HepG2 (cell line): Measurements from ENCODE around the gene SPRR4. TPM values are rescaled to one million over a fixed set of nuclear protein-coding genes. Genes with fewer than 3 reads are reported as not detected.

Source experiments
- ATAC-seq: fragments of 200-7000 bp; cut with Tn5 transposase; 3 replicates; pipeline ENCODE4 v1.9.1; 2020; ENCODE audit warnings: mild to moderate bottlenecking, moderate library complexity
- BruUV-seq: library from RNA; stranded (reverse); fragments of 400-500 nt; replicated peaks from 2 replicates; lab custom pipeline; 2021; lab: Mats Ljungman, UMichigan
- CTCF ChIA-PET: fragments of 300-600 bp; formaldehyde crosslinking; extraction: SDS; loops from one replicate; lab custom pipeline; 2021; ENCODE audit warnings: low total read pairs, inconsistent platforms, low intra/inter-chr PET ratio; lab: Yijun Ruan, JAX
- POLR2A ChIA-PET: fragments of 350-600 bp; sonication (Branson Sonifier 250); formaldehyde crosslinking; loops from one replicate; lab custom pipeline; 2020; ENCODE audit warnings: antibody characterized with exemption, inconsistent platforms; lab: Yijun Ruan, JAX
- DNase-seq: peaks from one replicate; pipeline ENCODE4 v3.0.0-alpha.2; 2015; ENCODE audit warnings: low spot score
- FAIRE-seq: peaks from 3 replicates; lab custom pipeline; 2011; peaks lifted over from hg19 to GRCh38; lab: Jason Lieb, UNC
- H2AFZ ChIP-seq: one replicate; pipeline ENCODE4 v1.6.1; 2011; ENCODE audit warnings: low read length, inconsistent platforms
- H3K27ac ChIP-seq: fragments of 300-600 bp; 3 replicates; pipeline ENCODE4 v1.8.0; 2011; ENCODE audit warnings: mixed run types, mild to moderate bottlenecking, mixed read lengths, low read length, inconsistent platforms; ENCODE audit not compliant: insufficient read depth; ENCODE audit errors: extremely low read length
- H3K27me3 ChIP-seq, 2 experiments: fragments of 200-600 bp in 1 of 2; 2 replicates in 1 of 2; 3 replicates in 1 of 2; pipeline versions ENCODE4 v1.6.0 to v1.8.0; 2011; ENCODE audit warnings: low read length in 2 of 2, mild to moderate bottlenecking in 2 of 2, moderate library complexity in 2 of 2, inconsistent platforms in 1 of 2; ENCODE audit not compliant: insufficient read depth in 2 of 2, control insufficient read depth in 1 of 2
- H3K36me3 ChIP-seq, 2 experiments: fragments of 200-600 bp in 1 of 2; replicated peaks in 1 of 2; 2 replicates in 1 of 2; 3 replicates in 1 of 2; pipeline versions ENCODE4 v1.5.1 to v1.8.0; 2011; ENCODE audit warnings: low read length in 2 of 2, inconsistent platforms in 1 of 2; ENCODE audit not compliant: insufficient read depth in 2 of 2, control insufficient read depth in 1 of 2
- H3K4me1 ChIP-seq: 2 replicates; pipeline ENCODE4 v1.5.1; 2012; ENCODE audit warnings: low read length, inconsistent platforms; ENCODE audit not compliant: insufficient read depth
- H3K4me2 ChIP-seq: 2 replicates; pipeline ENCODE4 v1.6.0; 2011; ENCODE audit warnings: low read depth, low read length, inconsistent platforms
- H3K4me3 ChIP-seq, 3 experiments: fragments of 200-600 bp in 1 of 3; sonication (generic), shearing (Covaris generic) in 1 of 3; replicated peaks in 1 of 3; 2 replicates each; pipeline ENCODE4 v1.5.1; 2011 to 2016; ENCODE audit warnings: low read length in 3 of 3, inconsistent platforms in 2 of 3, low read depth in 2 of 3, mild to moderate bottlenecking in 2 of 3, control low read depth in 1 of 3, mixed read lengths in 1 of 3; ENCODE audit not compliant: insufficient read depth in 1 of 3
- H3K79me2 ChIP-seq: one replicate; pipeline ENCODE4 v1.6.1; 2011; ENCODE audit warnings: low read length, inconsistent platforms; ENCODE audit not compliant: insufficient read depth
- H3K9ac ChIP-seq: 2 replicates; pipeline ENCODE4 v1.6.0; 2011; ENCODE audit warnings: mild to moderate bottlenecking, low read depth, low read length, inconsistent platforms; ENCODE audit not compliant: insufficient read depth
- H3K9me3 ChIP-seq: 2 replicates; pipeline ENCODE4 v1.5.1; 2012; ENCODE audit warnings: mild to moderate bottlenecking, low read length
- H4K20me1 ChIP-seq: 2 replicates; pipeline ENCODE4 v1.6.0; 2011; ENCODE audit warnings: inconsistent platforms, mild to moderate bottlenecking, low read length, moderate library complexity; ENCODE audit not compliant: insufficient read depth
- MEIS2 ChIP-seq: sonication (generic); formaldehyde crosslinking; IDR thresholded peaks from 2 replicates; pipeline ENCODE4 v1.9.0; 2021; ENCODE audit warnings: mild to moderate bottlenecking, missing genetic modification reagents
- MLX ChIP-seq: IDR thresholded peaks from 2 replicates; pipeline ENCODE4 v1.6.1; 2016
- MXD1 ChIP-seq: sonication (generic); formaldehyde crosslinking; IDR thresholded peaks from 2 replicates; pipeline ENCODE4 v1.4.0; 2020; ENCODE audit warnings: mild to moderate bottlenecking, missing genetic modification reagents
- ZMYM3 ChIP-seq: sonication (generic); formaldehyde crosslinking; IDR thresholded peaks from 2 replicates; pipeline ENCODE4 v1.5.1; 2020; ENCODE audit warnings: mild to moderate bottlenecking, missing genetic modification reagents
- ZNF282 ChIP-seq: fragments of 450-650 bp; IDR thresholded peaks from 2 replicates; pipeline ENCODE4 v1.6.1; 2018; ENCODE audit not compliant: partially characterized antibody
- ZNF512B ChIP-seq: sonication (generic); formaldehyde crosslinking; IDR thresholded peaks from 2 replicates; pipeline ENCODE4 v1.5.1; 2020; ENCODE audit warnings: missing genetic modification reagents, mild to moderate bottlenecking, borderline replicate concordance
- ZNF646 ChIP-seq: sonication (generic); formaldehyde crosslinking; IDR thresholded peaks from 2 replicates; pipeline ENCODE4 v1.9.0; 2021; ENCODE audit warnings: mild to moderate bottlenecking, missing genetic modification reagents
- ZNF800 ChIP-seq: sonication (generic); formaldehyde crosslinking; IDR thresholded peaks from 2 replicates; pipeline ENCODE4 v1.4.0; 2020; ENCODE audit warnings: missing genetic modification reagents
- WGBS: methylation state at CpG from one replicate; pipeline ENCODE4 v1.1.6; 2017; ENCODE audit warnings: low lambda C conversion rate; 5-methylcytosine and 5-hydroxymethylcytosine counted together
- in situ Hi-C: cut with HindIII; loops from 2 replicates; pipeline ENCODE4 v1.10.0; 2017; ENCODE audit warnings: low pct_unique_long_range_greater_than_20kb; ENCODE audit not compliant: extremely low pct_ligation_motif_present
- intact Hi-C: fragments of 100-400 bp; cut with micrococcal nuclease; formaldehyde crosslinking; loops from one replicate; pipeline ENCODE4 v1.10.0; 2022; ENCODE audit not compliant: unreplicated experiment
- polyA plus RNA-seq, 8 experiments: library from polyadenylated mRNA; depleted of rRNA in 3 of 8; stranded (reverse) in 7 of 8; unstranded in 1 of 8; fragments of >200 nt; fragmentation: Illumina TruSeq in 4 of 8; extraction: Trizol in 4 of 8; gene quantifications; 2 replicates each; pipeline versions ENCODE4 v1.2.1 to v1.2.3, GENCODE V29; 2011 to 2016; ENCODE audit warnings: low read depth in 4 of 8, missing spikeins in 1 of 8, mixed read lengths in 1 of 8; ENCODE audit not compliant: insufficient read depth in 1 of 8
- total RNA-seq, 5 experiments: library from RNA; depleted of rRNA; stranded (reverse); fragments of >200 nt; fragmentation: Illumina TruSeq; extraction: Trizol; gene quantifications; 2 replicates each; pipeline ENCODE4 v1.2.3, GENCODE V29; 2016; ENCODE audit warnings: low read depth in 1 of 5

The SPRR4 gene
- total and polyA plus RNA-seq, 2 of the 13 experiments (the other 11 are each of a cell fraction or from before 2014, with no cell fraction given): not detected

- 2% methylated on average over 4 of the region's 4 CpGs for WGBS
- ChIA-PET POLR2A (no interaction called here), CTCF (no interaction called here)
- ATAC-seq (no peak), FAIRE-seq (no peak), DNase-seq (no peak)
- H3K9ac ChIP-seq: no peak overlapping the region
- H3K27me3 ChIP-seq: no peaks in the 10 kb centered on the region; a peak in 1 of 5 replicates
- intact Hi-C loops (no loop called here), in situ Hi-C loops (no loop called here)
- H3K27ac ChIP-seq: no peak overlapping the region
- no peak overlapping the region for H3K4me2 ChIP-seq
- H3K4me1 ChIP-seq: no peaks in the 10 kb centered on the region
- no TSS peak for BruUV-seq
- H3K79me2 ChIP-seq: no peaks in the 10 kb centered on the region
- no peak overlapping the region for H2AFZ ChIP-seq
- H3K9me3 ChIP-seq: no peaks in the 10 kb centered on the region
- H4K20me1 ChIP-seq: no peaks in the 10 kb centered on the region
- no peaks in the 10 kb centered on the region for H3K36me3 ChIP-seq
- H3K4me3 ChIP-seq: no peak overlapping the region
- TF ChIP-seq ZNF800 (CRISPR knock-in tag) (no peak), MEIS2 (CRISPR knock-in tag) (no peak), MLX (CRISPR knock-in tag) (no peak), ZNF512B (CRISPR knock-in tag) (no peak), ZMYM3 (CRISPR knock-in tag) (no peak), MXD1 (CRISPR knock-in tag) (no peak), ZNF646 (no peak), ZNF282 (no peak)
Observed at GRCh38 chr1:152972196-152972886, 1.9 kb downstream of the SPRR4 start.
